Measurements from ENCODE around the gene SLC25A13.

SLC25A13 gene

GRCh38 chr7:96322847-96323461 lies 1.1 kb upstream of the SLC25A13 start:
- no peak for DNase-seq

- DNase-seq = no peak
These were observed 436 bp upstream of the SLC25A13 start for GRCh38 chr7:96322373-96322695.

GRCh38 chr7:96321031-96321657 lies 754 bp downstream of the SLC25A13 start:
- peak; percentile 31 to 40 for DNase-seq

GRCh38 chr7:96320442-96320841 lies 1.5 kb downstream of the SLC25A13 start:
- DNase-seq = no peak

GRCh38 chr7:96319439-96319838 lies 2.5 kb downstream of the SLC25A13 start:
- no peak for DNase-seq

GRCh38 chr7:96316949-96317348 lies 4.9 kb downstream of the SLC25A13 start:
- no peak for DNase-seq

GRCh38 chr7:96315125-96315512 lies 6.8 kb downstream of the SLC25A13 start:
- DNase-seq = no peak

- no peak for DNase-seq
These were observed 7.3 kb downstream of the SLC25A13 start for GRCh38 chr7:96314402-96315124.

- no peak for DNase-seq
These were observed 8.0 kb downstream of the SLC25A13 start for GRCh38 chr7:96313940-96314339.

- no peak for DNase-seq
These were observed 9.4 kb downstream of the SLC25A13 start for GRCh38 chr7:96312502-96312901.

GRCh38 chr7:96311967-96312366 lies 9.9 kb downstream of the SLC25A13 start:
- DNase-seq = no peak

- DNase-seq = no peak
These were observed 11.8 kb downstream of the SLC25A13 start for GRCh38 chr7:96310110-96310509.

- no peak for DNase-seq
These were observed 13.0 kb downstream of the SLC25A13 start for GRCh38 chr7:96308950-96309263.

- DNase-seq = no peak
These were observed 13.5 kb downstream of the SLC25A13 start for GRCh38 chr7:96308253-96308949.

- no peak for DNase-seq
These were observed 15.3 kb downstream of the SLC25A13 start for GRCh38 chr7:96306385-96307125.

GRCh38 chr7:96305915-96306314 lies 16.0 kb downstream of the SLC25A13 start:
- no peak for DNase-seq

GRCh38 chr7:96304573-96304972 lies 17.3 kb downstream of the SLC25A13 start:
- DNase-seq = no peak

GRCh38 chr7:96303686-96304443 lies 18.0 kb downstream of the SLC25A13 start:
- no peak for DNase-seq

- DNase-seq = no peak
These were observed 18.7 kb downstream of the SLC25A13 start for GRCh38 chr7:96303105-96303685.

- DNase-seq = no peak
These were observed 20.9 kb downstream of the SLC25A13 start for GRCh38 chr7:96300986-96301385.

- no peak for DNase-seq
These were observed 21.4 kb downstream of the SLC25A13 start for GRCh38 chr7:96300502-96300901.

- no peak for DNase-seq
These were observed 22.4 kb downstream of the SLC25A13 start for GRCh38 chr7:96299496-96299895.

Data from activated CD4-positive, alpha-beta T cell treated with anti-CD3 and anti-CD28 coated beads, Interleukin-2, amount 50 U/mL, for 4 hours (primary cell).